Lung microvascular endothelial cell (primary cell): ENCODE data around the gene PTGER1. TPM values are rescaled to one million over a fixed set of nuclear protein-coding genes. Genes with fewer than 3 reads are reported as not detected.
"Not testable (repeated sequence)": the region's sequence is repeated elsewhere in the genome, so short reads cannot be mapped to it uniquely, and the experiment has no call there.

Experiments
- DNase-seq, 2 donors: peaks; one replicate each; pipeline versions ENCODE4 v3.0.0 to v3.0.0-alpha.2; 2010; ENCODE audit warnings: low read depth in 2 of 2
- total RNA-seq: library from RNA; depleted of rRNA; stranded (reverse); fragments of >200 nt; gene quantifications from 2 replicates; pipeline ENCODE4 v1.2.1, GENCODE V29; 2014

The PTGER1 gene, protein sequence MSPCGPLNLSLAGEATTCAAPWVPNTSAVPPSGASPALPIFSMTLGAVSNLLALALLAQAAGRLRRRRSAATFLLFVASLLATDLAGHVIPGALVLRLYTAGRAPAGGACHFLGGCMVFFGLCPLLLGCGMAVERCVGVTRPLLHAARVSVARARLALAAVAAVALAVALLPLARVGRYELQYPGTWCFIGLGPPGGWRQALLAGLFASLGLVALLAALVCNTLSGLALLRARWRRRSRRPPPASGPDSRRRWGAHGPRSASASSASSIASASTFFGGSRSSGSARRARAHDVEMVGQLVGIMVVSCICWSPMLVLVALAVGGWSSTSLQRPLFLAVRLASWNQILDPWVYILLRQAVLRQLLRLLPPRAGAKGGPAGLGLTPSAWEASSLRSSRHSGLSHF
- total RNA-seq = under 0.01 and 0.20 TPM in 2 replicates

- peak in 1 of 2 donors; percentile 31 for DNase-seq
These were observed at the start of gene PTGER1 for GRCh38 chr19:14475251-14476073. Gene PTGER1, minus strand, starts transcription at chr19:14475354. Its CDS starts 1,034 bp downstream, at chr19:14474320.

GRCh38 chr19:14520543-14520942, 45.4 kb upstream of the PTGER1 start:
- DNase-seq = no peak

GRCh38 chr19:14519860-14520407, 44.8 kb upstream of the PTGER1 start:
- DNase-seq = peak; percentile 80 to 87

DNA sequence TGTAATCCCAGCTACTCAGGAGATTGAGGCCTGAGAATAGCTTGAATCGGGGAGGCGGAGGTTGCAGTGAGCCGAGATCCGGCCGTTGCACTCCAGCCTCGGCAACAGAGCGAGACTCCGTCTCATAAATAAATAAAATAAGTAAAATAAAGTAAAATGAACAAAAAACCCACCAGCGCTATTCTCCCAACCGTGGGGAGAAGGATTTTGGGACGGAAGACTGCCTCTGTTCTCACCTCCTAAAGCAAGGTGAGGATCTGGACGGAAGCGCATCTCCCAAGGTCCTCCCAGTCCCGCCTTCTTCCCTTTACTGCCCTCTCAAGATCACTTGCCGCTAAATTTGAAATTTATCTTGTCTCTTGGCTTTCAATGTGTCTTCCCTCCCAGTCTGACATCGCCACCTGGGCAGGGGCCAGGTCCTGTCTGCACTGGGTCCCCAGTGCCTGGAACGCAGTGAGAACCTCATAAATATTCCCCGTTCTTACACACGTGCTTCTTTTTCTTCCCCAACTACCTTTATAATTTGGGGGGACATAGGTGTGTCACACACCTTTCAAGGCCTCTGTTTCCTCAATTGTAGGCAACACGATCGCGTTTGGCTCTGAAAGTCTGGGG, 44.2 kb upstream of the PTGER1 start:
- DNase-seq = no peak

GRCh38 chr19:14517840-14518505, 42.8 kb upstream of the PTGER1 start, which contains the start of gene DNAJB1:
Gene DNAJB1, minus strand, starts transcription at chr19:14518397. Its CDS starts 48 bp downstream, at chr19:14518349.
- peak; percentile 80 to 81 for DNase-seq

- peak; percentile 31 to 44 for DNase-seq
These were observed 42.3 kb upstream of the PTGER1 start for GRCh38 chr19:14517446-14517839.

DNA sequence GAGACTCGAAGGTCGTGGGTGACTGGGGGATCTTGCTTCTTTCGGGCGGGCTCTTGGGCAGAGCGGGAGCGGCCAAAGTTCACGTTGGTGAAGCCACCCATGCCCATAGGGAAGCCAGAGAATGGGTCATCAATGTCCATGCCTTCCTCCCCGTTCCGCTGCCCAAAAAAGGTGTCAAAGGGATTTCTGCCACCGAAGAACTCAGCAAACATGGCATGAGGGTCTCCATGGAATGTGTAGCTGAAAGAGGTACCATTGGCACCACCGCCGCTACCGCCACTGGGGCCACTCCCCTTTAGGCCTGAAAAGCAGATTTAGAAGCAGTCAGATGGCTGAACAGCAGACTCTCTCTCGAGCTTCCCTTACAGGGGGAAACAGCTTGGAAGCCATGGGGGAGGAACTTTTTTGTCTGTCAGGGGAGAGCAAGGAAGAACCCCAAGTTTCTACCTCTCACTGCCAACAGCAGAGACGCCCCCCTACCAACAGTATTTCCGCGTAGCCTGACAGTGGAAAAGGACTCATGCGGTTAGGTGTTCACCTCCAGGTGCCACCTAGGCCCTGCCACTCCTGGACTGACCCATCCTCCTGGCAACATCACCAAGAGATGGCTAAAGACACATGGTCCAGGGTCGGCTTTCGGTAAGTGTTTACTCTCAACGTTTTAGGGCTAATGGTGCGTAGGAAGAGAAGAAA, 41.7 kb upstream of the PTGER1 start:
- DNase-seq = no peak

GRCh38 chr19:14516048-14516534, 40.9 kb upstream of the PTGER1 start:
- DNase-seq = no peak

GRCh38 chr19:14515501-14516047, 40.4 kb upstream of the PTGER1 start:
- no peak for DNase-seq

DNA sequence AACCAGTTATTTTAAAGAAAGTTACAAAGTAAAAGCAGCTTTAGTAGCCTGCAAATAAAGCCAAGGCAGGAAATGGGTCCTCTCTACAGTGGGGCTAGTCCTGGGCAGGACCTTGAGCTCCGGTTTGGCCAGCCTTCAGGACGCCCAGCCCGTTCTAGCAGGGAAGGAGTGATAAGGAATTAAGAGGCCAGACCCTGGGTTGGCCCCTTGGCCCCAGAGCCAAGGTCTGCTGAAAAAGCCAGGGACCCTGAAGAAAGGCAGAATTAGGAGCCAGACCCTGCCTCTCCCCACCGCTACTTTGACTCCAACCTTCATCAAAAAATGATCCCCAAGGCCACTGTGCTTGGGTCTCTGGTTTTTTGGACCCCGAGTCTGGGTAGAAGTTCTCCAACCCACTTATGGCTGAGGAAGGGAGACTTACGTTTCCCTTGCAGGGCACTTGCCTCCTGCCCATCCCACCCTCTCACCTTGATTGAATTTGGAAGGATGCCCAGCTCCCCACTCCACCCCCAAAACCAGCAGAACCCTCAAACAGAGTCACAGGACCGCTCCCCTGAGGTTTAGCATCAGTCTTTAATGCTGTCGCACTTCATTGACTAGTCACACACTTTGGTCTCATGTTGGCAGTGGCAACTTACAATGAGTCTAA, 39.2 kb upstream of the PTGER1 start:
- no peak for DNase-seq

GRCh38 chr19:14512406-14512961, 37.3 kb upstream of the PTGER1 start:
- no peak for DNase-seq

GRCh38 chr19:14511229-14511593, 36.1 kb upstream of the PTGER1 start:
- DNase-seq = no peak

- peak in 1 of 2 donors; percentile 54 for DNase-seq
These were observed 35.4 kb upstream of the PTGER1 start for GRCh38 chr19:14510311-14511228.

DNA sequence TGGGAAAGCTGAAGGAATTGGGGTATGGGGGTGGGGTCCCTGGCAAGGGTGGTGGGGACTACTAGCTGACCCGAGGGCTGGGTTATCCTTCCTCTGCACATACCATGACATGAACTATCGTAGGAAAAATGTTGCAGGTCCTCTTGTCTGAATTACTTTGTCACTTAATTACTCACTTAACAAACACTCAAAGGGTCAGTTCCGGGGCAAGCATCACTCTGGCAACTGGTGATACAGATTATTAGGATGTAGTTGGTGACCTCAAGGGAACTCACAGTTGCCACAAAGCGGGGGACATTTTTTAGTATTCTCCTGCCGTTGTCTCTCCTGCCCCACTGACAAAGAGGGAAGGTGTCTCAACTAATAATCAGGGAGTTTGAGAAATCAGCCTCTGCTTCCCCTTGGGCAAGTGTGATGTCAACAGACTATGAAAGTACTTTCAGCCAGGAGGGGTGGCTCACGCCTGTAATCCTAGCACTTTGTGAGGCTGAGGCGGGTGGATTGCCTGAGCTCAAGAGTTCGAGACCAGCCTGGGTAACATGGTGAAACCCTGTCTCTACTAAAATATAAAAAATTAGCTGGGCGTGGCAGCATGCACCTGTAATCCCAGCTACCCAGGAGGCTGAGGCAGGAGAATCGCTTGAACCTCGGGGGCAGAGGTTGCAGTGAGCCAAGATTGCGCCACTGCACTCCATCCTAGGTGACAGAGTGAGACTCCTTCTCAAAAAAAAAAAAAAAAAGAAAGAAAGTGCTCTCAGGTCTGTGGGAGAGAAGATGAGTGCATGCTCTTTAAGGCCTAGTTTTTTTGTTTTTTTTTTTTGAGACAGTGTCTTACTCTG, 32.8 kb upstream of the PTGER1 start:
- peak; percentile 49 to 76 for DNase-seq

DNA sequence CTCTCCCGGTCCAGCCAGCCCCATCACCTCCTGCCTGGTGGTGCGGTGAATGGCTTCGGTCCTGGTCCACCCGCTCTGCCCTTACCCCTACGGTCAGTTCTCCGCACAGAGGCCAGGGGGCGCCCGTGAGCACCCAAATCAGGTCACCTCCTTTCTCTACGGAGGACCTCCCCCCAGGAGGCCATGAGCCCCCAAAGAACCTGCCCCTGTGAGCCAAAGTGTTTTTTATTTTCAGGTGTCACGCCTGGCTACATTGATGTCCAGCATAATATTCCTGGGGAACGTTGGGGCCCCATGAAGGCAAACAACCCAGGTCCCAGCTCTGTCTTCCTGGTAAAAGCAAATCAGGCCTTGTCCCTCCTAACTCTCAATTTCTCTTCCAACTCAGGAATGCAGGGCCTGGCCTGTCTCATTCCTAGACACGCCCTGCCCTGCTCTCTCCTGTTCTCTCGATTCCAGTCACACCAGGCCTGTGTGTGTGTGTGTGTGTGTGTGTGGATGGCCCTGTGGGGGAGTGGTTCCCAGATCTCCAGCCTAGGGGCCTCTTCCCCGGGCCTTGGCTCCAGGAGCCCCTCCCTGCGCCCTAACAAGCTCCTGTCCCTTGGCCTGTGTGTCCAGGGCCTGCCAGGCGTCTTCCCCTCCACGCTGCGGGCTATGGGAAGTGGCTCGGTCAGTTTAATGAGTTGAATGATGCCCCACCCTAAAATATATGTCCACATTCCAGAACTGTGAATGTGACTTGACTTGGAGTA, 30.5 kb upstream of the PTGER1 start:
- peak; percentile 49 to 59 for DNase-seq

GRCh38 chr19:14504575-14504974, 29.4 kb upstream of the PTGER1 start:
- DNase-seq = not testable (repeated sequence)
